K562 (cell line): ENCODE data around the gene HCN4. TPM values are rescaled to one million over a fixed set of nuclear protein-coding genes. Genes with fewer than 3 reads are reported as not detected.
A peak's percentile ranks its signal among the peaks of the same experiment; 100 is the strongest.

Source experiments
- ATAC-seq: fragments of 200-7000 bp; cut with Tn5 transposase; 3 replicates; pipeline ENCODE4 v1.9.1; 2020; ENCODE audit warnings: moderate library complexity
- BruUV-seq: library from RNA; stranded (reverse); fragments of 400-500 nt; replicated peaks from 2 replicates; lab custom pipeline; 2021; lab: Mats Ljungman, UMichigan
- CTCF ChIA-PET: fragments of 300-600 bp; formaldehyde crosslinking; extraction: SDS; loops from one replicate; lab custom pipeline; 2021; ENCODE audit warnings: low intra/inter-chr PET ratio; lab: Yijun Ruan, JAX
- POLR2A ChIA-PET: fragments of 300-600, 350-650 bp; sonication (Branson Sonifier 250); formaldehyde crosslinking; extraction: SDS; loops from one replicate; lab custom pipeline; 2021; ENCODE audit warnings: antibody characterized with exemption, inconsistent platforms; lab: Yijun Ruan, JAX
- DNase-seq, 4 experiments: peaks; one replicate each; pipeline versions ENCODE4 v3.0.0 to v3.0.0-alpha.2; 2011 to 2018; ENCODE audit warnings: low spot score in 3 of 4, mixed read lengths in 3 of 4; ENCODE audit errors: extremely low read depth in 1 of 4
- FAIRE-seq: peaks from 2 replicates; lab custom pipeline; 2011; peaks lifted over from hg19 to GRCh38; lab: Jason Lieb, UNC
- H2AFZ ChIP-seq: 2 replicates; pipeline ENCODE4 v1.6.0; 2011; ENCODE audit warnings: low read depth, low read length, control low read depth, inconsistent platforms
- H3K27ac ChIP-seq: fragments of 200-600 bp; 3 replicates; pipeline ENCODE4 v1.8.0; 2011; ENCODE audit warnings: low read depth, mild to moderate bottlenecking, control low read depth, inconsistent platforms, low read length, moderate library complexity, mixed read lengths; ENCODE audit errors: extremely low read depth
- H3K27me3 ChIP-seq, 2 experiments: fragments of 300-600 bp in 1 of 2; 2 replicates in 1 of 2; 3 replicates in 1 of 2; pipeline versions ENCODE4 v1.6.0 to v1.8.0; 2011; ENCODE audit warnings: inconsistent platforms in 2 of 2, low read length in 2 of 2, mild to moderate bottlenecking in 1 of 2, mixed read lengths in 1 of 2, moderate library complexity in 1 of 2; ENCODE audit not compliant: control insufficient read depth in 2 of 2, insufficient read depth in 2 of 2
- H3K36me3 ChIP-seq: fragments of 300-600 bp; 3 replicates; pipeline ENCODE4 v1.8.0; 2011; ENCODE audit warnings: mild to moderate bottlenecking, low read length, inconsistent platforms; ENCODE audit not compliant: control insufficient read depth, insufficient read depth
- H3K4me1 ChIP-seq, 2 experiments: fragments of 200-600 bp in 1 of 2; replicated peaks in 1 of 2; 2 replicates in 1 of 2; 3 replicates in 1 of 2; pipeline versions ENCODE4 v1.5.1 to v1.8.0; 2011; ENCODE audit warnings: inconsistent platforms in 2 of 2, low read length in 2 of 2, mild to moderate bottlenecking in 1 of 2, mixed read lengths in 1 of 2, moderate library complexity in 1 of 2; ENCODE audit not compliant: control insufficient read depth in 2 of 2, insufficient read depth in 2 of 2
- H3K4me2 ChIP-seq: 2 replicates; pipeline ENCODE4 v1.6.1; 2011; ENCODE audit warnings: low read length, control low read depth, inconsistent platforms, mixed read lengths; ENCODE audit not compliant: insufficient read depth
- H3K4me3 ChIP-seq: fragments of 200-600 bp; sonication (generic), shearing (Covaris generic); 2 replicates; pipeline ENCODE4 v1.5.1; 2016; ENCODE audit warnings: control low read depth, inconsistent platforms
- H3K79me2 ChIP-seq: fragments of 200-600 bp; 3 replicates; pipeline ENCODE4 v1.8.0; 2011; ENCODE audit warnings: low read length, inconsistent platforms; ENCODE audit not compliant: control insufficient read depth, insufficient read depth
- H3K9ac ChIP-seq, 2 experiments: 2 replicates each; pipeline versions ENCODE4 v1.6.0 to v1.6.1; 2011; ENCODE audit warnings: low read depth in 2 of 2, low read length in 2 of 2, control low read depth in 1 of 2, inconsistent platforms in 1 of 2, mild to moderate bottlenecking in 1 of 2, mixed read lengths in 1 of 2; ENCODE audit not compliant: insufficient read depth in 1 of 2
- H3K9me1 ChIP-seq: one replicate; pipeline ENCODE4 v1.6.0; 2011; ENCODE audit warnings: inconsistent platforms, mild to moderate bottlenecking, low read length, moderate library complexity; ENCODE audit not compliant: control insufficient read depth, insufficient read depth
- H3K9me3 ChIP-seq: replicated peaks from 2 replicates; pipeline ENCODE4 v1.5.1; 2011; ENCODE audit warnings: low read depth, low read length, inconsistent platforms; ENCODE audit not compliant: control insufficient read depth, insufficient read depth
- H4K20me1 ChIP-seq: replicated peaks from 2 replicates; pipeline ENCODE4 v1.6.1; 2011; ENCODE audit warnings: low read length, inconsistent platforms, mixed read lengths; ENCODE audit not compliant: control insufficient read depth, insufficient read depth
- FOXP1 ChIP-seq: sonication (generic); formaldehyde crosslinking; IDR thresholded peaks from 2 replicates; pipeline ENCODE4 v1.8.0; 2022; ENCODE audit warnings: mild to moderate bottlenecking, missing genetic modification reagents
- PYGO2 ChIP-seq: fragments of 450-650 bp; IDR thresholded peaks from 2 replicates; pipeline ENCODE4 v1.6.1; 2016; ENCODE audit warnings: mild to moderate bottlenecking, missing genetic modification characterization, moderate library complexity, missing compliant biosample characterization
- TFAP4 ChIP-seq: sonication (generic); formaldehyde crosslinking; IDR thresholded peaks from 2 replicates; pipeline ENCODE4 v1.8.0; 2022; ENCODE audit warnings: missing genetic modification reagents, mild to moderate bottlenecking, moderate library complexity, borderline replicate concordance
- ZNF354B ChIP-seq: fragments of 250-450 bp; sonication (Bioruptor Pico); IDR thresholded peaks from 2 replicates; pipeline ENCODE4 v1.4.0; 2020
- ZNF395 ChIP-seq: fragments of 200-800 bp; sonication (Bioruptor generic); IDR thresholded peaks from 2 replicates; pipeline ENCODE4 v1.6.1; 2017; ENCODE audit warnings: missing genetic modification characterization, missing compliant biosample characterization
- WGBS: fragments of 100-300 bp; shearing (Covaris generic); methylation state at CpG from one replicate; pipeline ENCODE4 v1.1.6; 2016; ENCODE audit warnings: low coverage, mixed read lengths; ENCODE audit not compliant: insufficient coverage; ENCODE audit errors: missing lambda C conversion rate; 5-methylcytosine and 5-hydroxymethylcytosine counted together
- in situ Hi-C: fragments of 300-500 bp; cut with MboI; formaldehyde crosslinking; loops from 4 replicates; pipeline ENCODE4 v1.15.0; 2018; ENCODE audit warnings: inconsistent platforms, mixed read lengths
- intact Hi-C: fragments of 100-400 bp; cut with micrococcal nuclease; formaldehyde crosslinking; loops from 2 replicates; pipeline ENCODE4 v1.14.2; 2022
- polyA plus RNA-seq, 8 experiments: library from polyadenylated mRNA; depleted of rRNA in 4 of 8; stranded (reverse) in 5 of 8; unstranded in 3 of 8; fragments of >200 nt; fragmentation: Nextera tagmentation in 2 of 8; fragmentation: Illumina TruSeq in 1 of 8; extraction: Ambion mirVana in 2 of 8; extraction: Trizol in 1 of 8; gene quantifications; 2 replicates each; pipeline versions ENCODE4 v1.2.1 to v1.2.3, GENCODE V29; 2011 to 2014; ENCODE audit warnings: inconsistent platforms in 1 of 8, missing spikeins in 1 of 8
- total RNA-seq, 7 experiments: library from RNA; depleted of rRNA in 6 of 7; stranded (reverse); fragments of >200 nt in 6 of 7; fragmentation: Illumina TruSeq in 2 of 7; extraction: Trizol in 2 of 7; gene quantifications; 2 replicates each; pipeline versions ENCODE4 v1.2.1 to v1.2.3, GENCODE V29; 2011 to 2021; ENCODE audit warnings: low replicate concordance in 1 of 7

Gene HCN4
- total and polyA plus RNA-seq, 9 of the 15 experiments (the other 6 are each of a cell fraction or from before 2014, with no cell fraction given): not detected

DNA sequence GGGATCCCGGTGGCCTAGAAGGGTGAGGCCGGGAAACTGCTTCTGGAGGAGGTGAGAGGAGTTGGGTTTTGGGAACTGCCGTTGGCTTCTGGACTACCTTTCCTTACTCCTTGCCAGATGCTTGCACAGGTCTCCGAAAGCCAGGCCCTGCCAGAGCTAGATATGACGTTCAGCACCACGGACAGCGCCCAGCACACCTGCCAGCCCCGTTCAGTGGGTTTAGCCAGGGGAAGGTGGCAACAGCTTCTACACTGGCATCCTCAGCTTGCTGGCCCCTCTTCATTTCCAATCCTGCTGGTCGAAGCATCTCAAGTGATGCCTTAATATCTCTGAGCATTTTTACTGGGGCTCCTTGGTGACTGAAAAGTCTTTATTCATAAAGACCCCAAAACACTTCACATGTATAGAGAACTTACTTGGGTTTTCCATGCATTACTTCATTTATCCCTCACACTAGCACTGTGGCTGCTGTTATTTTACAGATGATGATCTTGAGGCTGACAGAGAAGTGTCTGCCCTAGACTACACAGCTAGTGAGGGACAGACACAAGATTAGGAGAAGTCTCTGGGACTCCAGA lies 21.9 kb downstream of the HCN4 start (continued):
- 0 out of 2 replicates have a peak, but pooled peaks have one; percentile 53 for TF ChIP-seq FOXP1 (CRISPR knock-in tag)
- peak; percentile 22; the same call in 1 of the 2 replicates for TF ChIP-seq TFAP4 (CRISPR knock-in tag)
- TF ChIP-seq, all 486 proteins: peak for 14

GRCh38 chr15:73345658-73346057 lies 23.1 kb downstream of the HCN4 start:
- DNase-seq (no peak), FAIRE-seq (no peak)
- Histone ChIP-seq H3K4me1 (no peaks in the 10 kb centered on the region), H3K9me3 (no peaks in the 10 kb centered on the region)
- BruUV-seq: no TSS peak
- POLR2A ChIA-PET: interaction anchor here (0.5 kb wide), 1 partner anchor 382 kb away, joined by 3 read pairs; no protein-coding TSS in a partner anchor
- TF ChIP-seq ZNF395 (no peak), PYGO2 (tag) (no peak), ZNF354B (CRISPR knock-in tag) (no peak)
- TF ChIP-seq, all 486 proteins: peak for 0
- H3K79me2 ChIP-seq: no peaks in the 10 kb centered on the region
- H4K20me1 ChIP-seq: no peaks in the 10 kb centered on the region; the same call in none of the 2 replicates
- no peaks in the 10 kb centered on the region for H3K36me3 ChIP-seq
- no peak overlapping the region for H3K27ac ChIP-seq
- in situ Hi-C loops (no loop called here), intact Hi-C loops (no loop called here)
- H3K4me2 ChIP-seq: no peak overlapping the region
- WGBS: 2% methylated on average over 7 of the region's 7 CpGs
- no peak for ATAC-seq
- H3K9ac ChIP-seq: no peak overlapping the region
- no peak overlapping the region for H2AFZ ChIP-seq
- CTCF ChIA-PET: no interaction called here
- no peak overlapping the region for H3K4me3 ChIP-seq
- H3K9me1 ChIP-seq: no peaks in the 10 kb centered on the region
- peaks cover 7 to 33% of the 10 kb centered on the region in 2 experiments; a peak in 3 of 5 replicates for H3K27me3 ChIP-seq
